K562 (cell line): Measurements from ENCODE around the gene CLDN15.

ENCODE experiments used
- E2F1 ChIP-seq: sonication (generic); formaldehyde crosslinking; IDR thresholded peaks from 2 replicates; pipeline ENCODE4 v1.8.1; 2023; ENCODE audit warnings: mild to moderate bottlenecking, missing genetic modification reagents, moderate library complexity
- HIVEP1 ChIP-seq: fragments of 250-450 bp; sonication (Bioruptor Pico); IDR thresholded peaks from 2 replicates; pipeline ENCODE4 v1.4.0; 2020; ENCODE audit warnings: mild to moderate bottlenecking
- HMGXB4 ChIP-seq: sonication (generic); formaldehyde crosslinking; IDR thresholded peaks from 2 replicates; pipeline ENCODE4 v1.8.1; 2023; ENCODE audit warnings: mild to moderate bottlenecking, missing genetic modification reagents
- SLC30A9 ChIP-seq: fragments of 250-450 bp; sonication (Bioruptor Pico); IDR thresholded peaks from 2 replicates; pipeline ENCODE4 v1.8.0; 2022; ENCODE audit warnings: mild to moderate bottlenecking, moderate library complexity
- TFAP4 ChIP-seq: sonication (generic); formaldehyde crosslinking; IDR thresholded peaks from 2 replicates; pipeline ENCODE4 v1.8.0; 2022; ENCODE audit warnings: missing genetic modification reagents, mild to moderate bottlenecking, moderate library complexity, borderline replicate concordance
- TOE1 ChIP-seq, 2 experiments: fragments of 450-650 bp in 1 of 2; sonication (generic) in 1 of 2; formaldehyde crosslinking in 1 of 2; IDR thresholded peaks; 2 replicates each; pipeline versions ENCODE4 v1.7.1 to v1.8.0; 2016 to 2022; ENCODE audit warnings: borderline replicate concordance in 2 of 2, mild to moderate bottlenecking in 2 of 2, antibody characterized with exemption in 1 of 2, inconsistent platforms in 1 of 2, low read depth in 1 of 2, missing genetic modification reagents in 1 of 2, moderate library complexity in 1 of 2
- ZNF23 ChIP-seq: fragments of 250-450 bp; sonication (Bioruptor Pico); IDR thresholded peaks from 2 replicates; pipeline ENCODE4 v1.4.0; 2020; ENCODE audit warnings: mild to moderate bottlenecking
- ZNF282 ChIP-seq: sonication (generic); formaldehyde crosslinking; IDR thresholded peaks from 2 replicates; pipeline ENCODE4 v1.8.1; 2023; ENCODE audit warnings: missing genetic modification reagents
- ZNF589 ChIP-seq: fragments of 200-800 bp; sonication (Bioruptor generic); IDR thresholded peaks from 2 replicates; pipeline ENCODE4 v1.6.1; 2016; ENCODE audit warnings: low read depth, missing genetic modification characterization, missing compliant biosample characterization

- TF ChIP-seq ZNF23 (CRISPR knock-in tag) (no peak), HIVEP1 (CRISPR knock-in tag) (no peak), TFAP4 (CRISPR knock-in tag) (no peak), E2F1 (no peak), TOE1 (IDR thresholded peaks at IDR 0.05; ENCODE audit: borderline replicate concordance) (no peak), TOE1 (CRISPR knock-in tag; IDR thresholded peaks at IDR 0.05; ENCODE audit: borderline replicate concordance, low read depth) (no peak), ZNF589 (no peak), ZNF282 (CRISPR knock-in tag) (no peak), SLC30A9 (CRISPR knock-in tag) (no peak), HMGXB4 (CRISPR knock-in tag) (no peak)
These were observed 14.1 kb downstream of the CLDN15 start for GRCh38 chr7:101223528-101223927.
